Lung (tissue), 16 donors: ENCODE measurements around the gene RSL24D1. TPM values are rescaled to one million over a fixed set of nuclear protein-coding genes. Genes with fewer than 3 reads are reported as not detected.

ENCODE experiments used
- ATAC-seq: fragments of 200-7000 bp; cut with Tn5 transposase; one replicate; pipeline ENCODE4 v1.9.1; 2020; ENCODE audit warnings: moderate number of reproducible peaks; ENCODE audit not compliant: insufficient read depth, low FRiP score
- DNase-seq, 3 donors: peaks; one replicate each; pipeline ENCODE4 v3.0.0-alpha.2; 2013 to 2017
- H3K27ac ChIP-seq, 2 donors: one replicate each; pipeline ENCODE4 v1.5.1; 2013; ENCODE audit warnings: mild to moderate bottlenecking in 2 of 2, moderate library complexity in 2 of 2, control low read depth in 1 of 2, inconsistent platforms in 1 of 2, low read depth in 1 of 2, low read length in 1 of 2
- H3K27me3 ChIP-seq, 3 donors: one replicate each; pipeline ENCODE4 v1.5.1; 2013; ENCODE audit warnings: low read length in 2 of 3; ENCODE audit not compliant: control insufficient read depth in 3 of 3, insufficient read depth in 3 of 3
- H3K36me3 ChIP-seq, 4 donors: one replicate each; pipeline ENCODE4 v1.5.1; 2013; ENCODE audit warnings: low read length in 4 of 4, mild to moderate bottlenecking in 1 of 4, moderate library complexity in 1 of 4; ENCODE audit not compliant: control insufficient read depth in 4 of 4, insufficient read depth in 4 of 4
- H3K4me1 ChIP-seq, 5 donors: one replicate each; pipeline ENCODE4 v1.5.1; 2013; ENCODE audit warnings: low read length in 5 of 5, mild to moderate bottlenecking in 2 of 5, moderate library complexity in 1 of 5; ENCODE audit not compliant: control insufficient read depth in 5 of 5, insufficient read depth in 5 of 5
- H3K4me3 ChIP-seq: one replicate; pipeline ENCODE4 v1.5.1; 2013; ENCODE audit warnings: mild to moderate bottlenecking, control low read depth, moderate library complexity
- H3K9ac ChIP-seq, 2 donors: one replicate each; pipeline ENCODE4 v1.5.1; 2013; ENCODE audit warnings: low read length in 2 of 2, control low read depth in 1 of 2; ENCODE audit not compliant: insufficient read depth in 1 of 2
- H3K9me3 ChIP-seq, 4 donors: one replicate each; pipeline ENCODE4 v1.5.1; 2013; ENCODE audit warnings: low read length in 3 of 4, mild to moderate bottlenecking in 1 of 4, moderate library complexity in 1 of 4; ENCODE audit not compliant: control insufficient read depth in 4 of 4, insufficient read depth in 3 of 4
- CTCF ChIP-seq: IDR thresholded peaks from 2 replicates; pipeline ENCODE4 v1.5.1; 2012; ENCODE audit warnings: mild to moderate bottlenecking; ENCODE audit errors: control extremely low read depth, extremely low read depth
- WGBS, 2 donors: extraction: QIAGEN DNeasy Blood & Tissue Kit; methylation state at CpG; one replicate each; pipeline ENCODE4 v1.1.7; 2013; 5-methylcytosine and 5-hydroxymethylcytosine counted together
- long read RNA-seq, 5 donors: transcript quantifications; one replicate each; lab custom pipeline, GENCODE V29; 2026
- polyA plus RNA-seq, 2 donors: library from polyadenylated mRNA; stranded (reverse); fragments of 200-250 nt; gene quantifications; one replicate each; pipeline ENCODE4 v1.2.1, GENCODE V29; 2013
- total RNA-seq, 2 donors: library from RNA; depleted of rRNA in 1 of 2; stranded (reverse); fragments of >200 nt in 1 of 2; gene quantifications; one replicate each; pipeline ENCODE4 v1.2.1, GENCODE V29; 2014 to 2021
- donor health status: control.
- donor health status: control.
- donor health status: Bipolar disorder and iron deficiency.
- donor health status: healthy.
- donor health status: DM: yes; HTN: yes; CAD: no.

RSL24D1 gene
- total RNA-seq (100 to 1,000 TPM in 1 of 2 donors, 10 to 100 TPM in 1; 47.6 to 102 TPM), polyA plus RNA-seq (10 to 100 TPM; 45.9 to 80.3 TPM)
- long read RNA-seq, donor 1, transcript RSL24D1-201 (6 exons, 2,015 nt) = major isoform, 93 of 150 reads
- long read RNA-seq, donor 1, partial matches to known transcripts = 57 of 150 reads
- long read RNA-seq, donor 1, other reads (novel, unspliced or antisense) = 0 of 150 reads
- long read RNA-seq, donor 2, transcript RSL24D1-201 (6 exons, 2,015 nt) = major isoform, 21 of 37 reads
- long read RNA-seq, donor 2, partial matches to known transcripts = 16 of 37 reads
- long read RNA-seq, donor 2, other reads (novel, unspliced or antisense) = 0 of 37 reads
- long read RNA-seq, donor 3, transcript RSL24D1-201 (6 exons, 2,015 nt) = major isoform, 41 of 59 reads
- long read RNA-seq, donor 3, partial matches to known transcripts = 18 of 59 reads
- long read RNA-seq, donor 3, other reads (novel, unspliced or antisense) = 0 of 59 reads
- long read RNA-seq, donor 4, transcript RSL24D1-201 (6 exons, 2,015 nt) = major isoform, 39 of 50 reads
- long read RNA-seq, donor 4, partial matches to known transcripts = 11 of 50 reads
- long read RNA-seq, donor 4, other reads (novel, unspliced or antisense) = 0 of 50 reads
- long read RNA-seq, donor 5, transcript RSL24D1-201 (6 exons, 2,015 nt) = major isoform, 107 of 139 reads
- long read RNA-seq, donor 5, partial matches to known transcripts = 32 of 139 reads
- long read RNA-seq, donor 5, other reads (novel, unspliced or antisense) = 0 of 139 reads

- Histone ChIP-seq H3K4me1 (peaks cover 0 to 26% (median 12%) of the 10 kb centered on the region in 5 donors), H3K9ac (peak within 1 kb of the TSS; percentile 98 to 99), H3K4me3 (peak within 1 kb of the TSS; percentile 81), H3K9me3 (no peaks in the 10 kb centered on the region), H3K27me3 (no peaks in the 10 kb centered on the region), H3K27ac (peak within 1 kb of the TSS; percentile 81 to 93), H3K36me3 (peaks cover 3 to 7% (median 5%) of the 10 kb centered on the region in 4 donors)
- 0% methylated on average over 61 to 62 of the region's 62 CpGs for WGBS, 2 donors
- TF ChIP-seq CTCF = peak; percentile 26
- ATAC-seq (peak; percentile 98), DNase-seq (peak; percentile 98 to 100 (median 99))
Measured at GRCh38 chr15:55196458-55197361, at the start of gene RSL24D1. TSS of gene RSL24D1 (minus strand) at chr15:55196941. CDS start at chr15:55196890, 51 bp downstream.

GRCh38 chr15:55245059-55245458, 48.3 kb upstream of the RSL24D1 start:
- Histone ChIP-seq H3K27ac (no peak overlapping the region), H3K9me3 (no peaks in the 10 kb centered on the region), H3K4me1 (peaks cover 0 to 8% (median 0%) of the 10 kb centered on the region in 5 donors), H3K27me3 (no peaks in the 10 kb centered on the region), H3K9ac (no peak overlapping the region), H3K36me3 (no peaks in the 10 kb centered on the region), H3K4me3 (no peak overlapping the region)
- TF ChIP-seq CTCF = no peak
- 75 to 87% methylated on average over 4 of the region's 4 CpGs for WGBS, 2 donors
- ATAC-seq = no peak
- no peak for DNase-seq

GRCh38 chr15:55241891-55242290, 45.1 kb upstream of the RSL24D1 start:
- Histone ChIP-seq H3K9me3 (no peaks in the 10 kb centered on the region), H3K36me3 (peaks cover 0 to 2% (median 0%) of the 10 kb centered on the region in 4 donors), H3K27ac (no peak overlapping the region), H3K4me3 (no peak overlapping the region), H3K9ac (no peak overlapping the region), H3K27me3 (no peaks in the 10 kb centered on the region), H3K4me1 (peaks cover 0 to 3% (median 0%) of the 10 kb centered on the region in 5 donors)
- no peak for ATAC-seq
- 0% methylated on average over 1 of the region's 1 CpG for WGBS, 2 donors
- DNase-seq = no peak
- no peak for TF ChIP-seq CTCF
